ENCODE measurements around the gene STRA6. TPM values are rescaled to one million over a fixed set of nuclear protein-coding genes. Genes with fewer than 3 reads are reported as not detected.
A peak's percentile ranks its signal among the peaks of the same experiment; 100 is the strongest.

Gene STRA6
- polyA plus RNA-seq, 3 donors from 2014 or later: not detected

GRCh38 chr15:74206801-74207281 lies 4.3 kb upstream of the STRA6 start:
- no peak for DNase-seq
- no peaks in the 10 kb centered on the region for H3K9me3 Mint-ChIP-seq
- H3K4me1 Mint-ChIP-seq: no peaks in the 10 kb centered on the region
- H3K27me3 Mint-ChIP-seq (ENCODE audit: low read depth in 3 of 3): peaks cover 3 to 9% (median 9%) of the 10 kb centered on the region in 3 donors
- no peak overlapping the region for H3K27ac Mint-ChIP-seq
- H3K4me3 Mint-ChIP-seq: no peak overlapping the region
- no peaks in the 10 kb centered on the region for H3K36me3 Mint-ChIP-seq

GRCh38 chr15:74205582-74205947 lies 3.0 kb upstream of the STRA6 start:
- Mint-ChIP-seq H3K9me3 (no peaks in the 10 kb centered on the region), H3K27ac (no peak overlapping the region), H3K36me3 (no peaks in the 10 kb centered on the region), H3K27me3 (ENCODE audit: low read depth in 3 of 3) (peaks cover 2 to 6% (median 3%) of the 10 kb centered on the region in 3 donors), H3K4me1 (no peaks in the 10 kb centered on the region), H3K4me3 (no peak overlapping the region)
- DNase-seq: no peak

- Mint-ChIP-seq H3K4me1 (no peaks in the 10 kb centered on the region), H3K27ac (no peak overlapping the region), H3K36me3 (no peaks in the 10 kb centered on the region), H3K9me3 (no peaks in the 10 kb centered on the region), H3K27me3 (ENCODE audit: low read depth in 3 of 3) (peaks cover 0 to 6% (median 3%) of the 10 kb centered on the region in 3 donors), H3K4me3 (peak overlapping the region in 1 of 5 donors; percentile 30)
- DNase-seq: no peak
These were observed 1.4 kb upstream of the STRA6 start for GRCh38 chr15:74203914-74204431.

GRCh38 chr15:74201710-74202420 lies 722 bp downstream of the STRA6 start:
- H3K4me1 Mint-ChIP-seq: no peaks in the 10 kb centered on the region
- peaks cover 0 to 1% (median 0%) of the 10 kb centered on the region in 3 donors for H3K27me3 Mint-ChIP-seq (ENCODE audit: low read depth in 3 of 3)
- no peak overlapping the region for H3K4me3 Mint-ChIP-seq
- no peaks in the 10 kb centered on the region for H3K36me3 Mint-ChIP-seq
- H3K27ac Mint-ChIP-seq: no peak overlapping the region
- H3K9me3 Mint-ChIP-seq: no peaks in the 10 kb centered on the region
- DNase-seq: no peak

GRCh38 chr15:74200871-74201419 lies 1.6 kb downstream of the STRA6 start:
- no peak for DNase-seq
- H3K27me3 Mint-ChIP-seq (ENCODE audit: low read depth in 3 of 3): peaks cover 0 to 1% (median 0%) of the 10 kb centered on the region in 3 donors
- H3K9me3 Mint-ChIP-seq: no peaks in the 10 kb centered on the region
- no peaks in the 10 kb centered on the region for H3K4me1 Mint-ChIP-seq
- no peak overlapping the region for H3K4me3 Mint-ChIP-seq
- no peaks in the 10 kb centered on the region for H3K36me3 Mint-ChIP-seq
- H3K27ac Mint-ChIP-seq: no peak overlapping the region

GRCh38 chr15:74200412-74200815 lies 2.2 kb downstream of the STRA6 start:
- Mint-ChIP-seq H3K4me3 (no peak overlapping the region), H3K27ac (no peak overlapping the region), H3K9me3 (no peaks in the 10 kb centered on the region), H3K36me3 (no peaks in the 10 kb centered on the region), H3K4me1 (no peaks in the 10 kb centered on the region), H3K27me3 (ENCODE audit: low read depth in 3 of 3) (peaks cover 0 to 1% (median 0%) of the 10 kb centered on the region in 3 donors)
- DNase-seq: no peak

- H3K4me1 Mint-ChIP-seq: no peaks in the 10 kb centered on the region
- H3K4me3 Mint-ChIP-seq: no peak overlapping the region
- no peak overlapping the region for H3K27ac Mint-ChIP-seq
- H3K9me3 Mint-ChIP-seq: no peaks in the 10 kb centered on the region
- H3K36me3 Mint-ChIP-seq: no peaks in the 10 kb centered on the region
- H3K27me3 Mint-ChIP-seq (ENCODE audit: low read depth in 3 of 3): peaks cover 0 to 1% (median 0%) of the 10 kb centered on the region in 3 donors
- DNase-seq: no peak
These were observed 3.3 kb downstream of the STRA6 start for GRCh38 chr15:74199297-74199652.

- Mint-ChIP-seq H3K27ac (no peak overlapping the region), H3K4me1 (no peaks in the 10 kb centered on the region), H3K4me3 (no peak overlapping the region), H3K9me3 (no peaks in the 10 kb centered on the region), H3K36me3 (no peaks in the 10 kb centered on the region), H3K27me3 (ENCODE audit: low read depth in 3 of 3) (peaks cover 0 to 3% (median 3%) of the 10 kb centered on the region in 3 donors)
- DNase-seq: no peak
These were observed 5.2 kb downstream of the STRA6 start for GRCh38 chr15:74197176-74197965.

- Mint-ChIP-seq H3K9me3 (no peaks in the 10 kb centered on the region), H3K4me1 (no peaks in the 10 kb centered on the region), H3K27me3 (ENCODE audit: low read depth in 3 of 3) (peaks cover 0 to 3% (median 3%) of the 10 kb centered on the region in 3 donors), H3K36me3 (no peaks in the 10 kb centered on the region), H3K27ac (no peak overlapping the region), H3K4me3 (no peak overlapping the region)
- no peak for DNase-seq
These were observed 6.4 kb downstream of the STRA6 start for GRCh38 chr15:74196175-74196574.

- no peaks in the 10 kb centered on the region for H3K9me3 Mint-ChIP-seq
- H3K27me3 Mint-ChIP-seq (ENCODE audit: low read depth in 3 of 3): peaks cover 0 to 3% (median 3%) of the 10 kb centered on the region in 3 donors
- no peak for DNase-seq
- no peak overlapping the region for H3K27ac Mint-ChIP-seq
- H3K4me1 Mint-ChIP-seq: no peaks in the 10 kb centered on the region
- H3K4me3 Mint-ChIP-seq: no peak overlapping the region
- no peaks in the 10 kb centered on the region for H3K36me3 Mint-ChIP-seq
These were observed 7.7 kb downstream of the STRA6 start for GRCh38 chr15:74194572-74195559.

GRCh38 chr15:74193905-74194304 lies 8.7 kb downstream of the STRA6 start:
- H3K4me3 Mint-ChIP-seq: no peak overlapping the region
- no peak for DNase-seq

GRCh38 chr15:74193299-74193718 lies 9.3 kb downstream of the STRA6 start:
- H3K9me3 Mint-ChIP-seq: no peaks in the 10 kb centered on the region
- H3K4me1 Mint-ChIP-seq: no peaks in the 10 kb centered on the region

More at GRCh38 chr15:74193905-74194304, 8.7 kb downstream of the STRA6 start:
- H3K27me3 Mint-ChIP-seq (ENCODE audit: low read depth in 3 of 3): peaks cover 0 to 3% (median 3%) of the 10 kb centered on the region in 3 donors
- H3K9me3 Mint-ChIP-seq: no peaks in the 10 kb centered on the region
- no peaks in the 10 kb centered on the region for H3K4me1 Mint-ChIP-seq
- no peak overlapping the region for H3K27ac Mint-ChIP-seq
- H3K36me3 Mint-ChIP-seq: no peaks in the 10 kb centered on the region

GRCh38 chr15:74192751-74193150 lies 9.8 kb downstream of the STRA6 start:
- no peak for DNase-seq
- Mint-ChIP-seq H3K27ac (no peak overlapping the region), H3K27me3 (ENCODE audit: low read depth in 3 of 3) (peaks cover 0 to 3% (median 3%) of the 10 kb centered on the region in 3 donors), H3K4me1 (no peaks in the 10 kb centered on the region), H3K36me3 (no peaks in the 10 kb centered on the region), H3K4me3 (no peak overlapping the region), H3K9me3 (no peaks in the 10 kb centered on the region)

More at GRCh38 chr15:74193299-74193718, 9.3 kb downstream of the STRA6 start:
- Mint-ChIP-seq H3K36me3 (no peaks in the 10 kb centered on the region), H3K4me3 (no peak overlapping the region), H3K27ac (no peak overlapping the region), H3K27me3 (ENCODE audit: low read depth in 3 of 3) (peaks cover 0 to 3% (median 3%) of the 10 kb centered on the region in 3 donors)
- no peak for DNase-seq

Measured in immature natural killer cell (primary cell).